A673 (cell line): ENCODE data around the gene CYBB.

ENCODE experiments used
- EZH2 ChIP-seq: fragments of 200-600 bp; sonication (generic); IDR thresholded peaks from 2 replicates; pipeline ENCODE4 v1.6.1; 2017; ENCODE audit warnings: borderline replicate concordance, low read depth, mild to moderate bottlenecking, mixed read lengths, antibody characterized with exemption, low read length; ENCODE audit not compliant: poor library complexity, severe bottlenecking
- TF ChIP-seq, protein P1 (sequence below): fragments of 300-800, 200-600 bp; sonication (generic); conservative IDR thresholded peaks from 2 replicates; pipeline ENCODE4 v1.5.1; 2017; ENCODE audit warnings: low read depth, mild to moderate bottlenecking, antibody characterized with exemption, low read length, moderate library complexity, mixed read lengths

DNA sequence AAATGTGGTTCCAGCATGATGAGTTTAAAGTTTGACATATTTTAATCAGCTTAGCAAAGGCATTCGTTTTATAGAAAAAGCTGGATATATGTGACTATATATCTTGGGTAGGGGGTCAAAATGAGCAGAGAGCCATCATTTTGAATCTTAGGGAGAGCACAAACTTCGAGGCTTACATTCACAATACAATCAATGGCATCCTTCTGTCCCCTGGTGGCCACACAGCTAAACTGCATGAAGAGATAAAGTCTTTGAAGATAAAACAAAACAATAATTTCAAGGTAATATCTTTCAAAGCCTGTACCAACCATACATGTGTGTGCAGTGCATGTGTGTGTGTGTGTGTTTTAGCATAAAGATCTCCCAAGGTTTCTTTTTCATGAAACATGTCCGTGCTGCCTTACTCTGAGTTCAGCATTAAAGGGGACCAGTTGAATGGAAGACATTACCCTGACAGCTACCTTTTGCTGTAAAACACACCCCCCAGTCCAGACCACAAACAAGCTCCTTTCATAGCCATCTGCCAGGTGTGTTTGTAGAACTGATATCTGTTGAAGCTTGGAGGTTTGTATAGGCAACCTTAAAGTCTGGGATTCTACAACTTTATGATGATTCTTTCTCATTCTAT is 45.5 kb downstream of the CYBB start:
- TF ChIP-seq, protein P1, sequence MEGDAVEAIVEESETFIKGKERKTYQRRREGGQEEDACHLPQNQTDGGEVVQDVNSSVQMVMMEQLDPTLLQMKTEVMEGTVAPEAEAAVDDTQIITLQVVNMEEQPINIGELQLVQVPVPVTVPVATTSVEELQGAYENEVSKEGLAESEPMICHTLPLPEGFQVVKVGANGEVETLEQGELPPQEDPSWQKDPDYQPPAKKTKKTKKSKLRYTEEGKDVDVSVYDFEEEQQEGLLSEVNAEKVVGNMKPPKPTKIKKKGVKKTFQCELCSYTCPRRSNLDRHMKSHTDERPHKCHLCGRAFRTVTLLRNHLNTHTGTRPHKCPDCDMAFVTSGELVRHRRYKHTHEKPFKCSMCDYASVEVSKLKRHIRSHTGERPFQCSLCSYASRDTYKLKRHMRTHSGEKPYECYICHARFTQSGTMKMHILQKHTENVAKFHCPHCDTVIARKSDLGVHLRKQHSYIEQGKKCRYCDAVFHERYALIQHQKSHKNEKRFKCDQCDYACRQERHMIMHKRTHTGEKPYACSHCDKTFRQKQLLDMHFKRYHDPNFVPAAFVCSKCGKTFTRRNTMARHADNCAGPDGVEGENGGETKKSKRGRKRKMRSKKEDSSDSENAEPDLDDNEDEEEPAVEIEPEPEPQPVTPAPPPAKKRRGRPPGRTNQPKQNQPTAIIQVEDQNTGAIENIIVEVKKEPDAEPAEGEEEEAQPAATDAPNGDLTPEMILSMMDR, result peak; percentile 89
- TF ChIP-seq EZH2, result no peak
